ENCODE measurements around the gene CCDC106.

CCDC106 gene

DNA sequence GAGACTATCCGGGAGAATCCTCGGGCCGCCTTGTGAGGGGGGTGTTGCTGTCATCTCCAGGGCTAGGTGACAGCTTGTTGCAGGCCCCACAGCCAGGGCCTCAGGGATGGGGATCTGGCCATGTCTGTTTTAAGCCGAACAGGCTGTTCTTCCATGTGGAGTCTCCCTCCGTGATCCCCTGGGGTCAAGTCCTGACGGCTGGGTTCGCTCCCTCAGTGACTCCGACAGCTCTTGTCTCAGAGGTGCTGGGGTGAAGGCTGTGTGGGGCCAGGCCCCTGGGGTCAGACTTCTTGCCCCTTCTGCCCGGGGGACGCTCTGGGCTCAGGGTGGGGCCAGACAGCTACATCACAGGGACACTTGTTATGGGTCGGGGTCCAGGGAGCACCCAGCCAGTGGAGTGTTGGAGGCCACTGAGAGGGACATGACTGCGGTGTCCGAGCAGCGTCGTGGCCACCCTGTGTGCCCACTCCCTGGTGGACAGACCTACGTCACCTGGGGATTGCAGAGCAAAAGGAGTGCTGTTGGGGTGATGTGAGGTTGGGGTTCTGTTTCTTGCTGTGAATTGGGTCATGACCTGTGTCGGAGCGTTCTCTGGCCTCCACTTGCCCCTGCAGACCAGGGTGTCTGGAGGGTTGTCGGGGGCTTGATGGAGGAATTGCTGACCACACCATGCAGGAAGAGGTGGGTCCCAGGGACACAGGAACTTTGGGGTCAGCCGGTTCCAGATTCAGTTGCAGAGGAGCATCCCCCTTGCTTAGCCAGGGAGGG lies 48.5 kb downstream of the CCDC106 start:
- no peak for DNase-seq (ENCODE audit: low spot score)

DNA sequence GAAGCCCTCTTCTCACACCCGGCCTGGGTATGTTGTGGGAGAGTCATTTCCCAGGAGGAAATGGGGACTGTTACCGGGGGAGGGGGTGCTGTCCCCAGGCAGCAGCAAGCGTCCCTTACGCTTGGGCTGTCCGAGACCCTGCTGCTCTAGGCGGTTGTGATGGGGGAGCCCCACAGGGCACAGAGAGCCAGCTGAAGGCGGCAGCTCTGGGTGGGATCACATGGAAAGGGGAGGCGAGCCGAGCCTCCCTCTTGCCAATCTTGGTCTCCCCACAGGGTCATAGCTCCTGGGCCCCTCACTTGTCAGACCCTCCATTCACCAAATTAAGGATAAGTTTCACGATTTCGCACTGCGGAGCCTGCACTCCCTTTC lies 49.0 kb downstream of the CCDC106 start:
- DNase-seq (ENCODE audit: low spot score): no peak

DNA sequence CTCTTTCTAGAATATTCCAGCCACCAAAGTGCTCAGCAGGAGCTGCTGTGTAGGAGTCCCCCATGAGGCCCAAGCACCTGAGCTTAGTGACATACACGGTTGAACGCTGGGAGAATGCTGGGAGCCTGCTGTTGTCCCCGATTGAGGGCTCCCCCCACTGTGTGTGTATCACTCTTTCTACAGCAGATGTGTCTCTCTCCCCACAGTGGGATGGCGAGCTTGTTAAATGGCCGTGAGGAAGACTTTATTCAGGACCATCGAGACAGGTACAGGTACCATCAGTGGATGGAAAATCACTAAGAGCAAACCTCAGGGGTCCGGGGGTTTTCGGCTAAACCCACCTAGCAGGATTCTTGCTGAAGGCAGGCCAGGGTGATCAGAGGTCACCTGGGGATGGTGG lies 49.7 kb downstream of the CCDC106 start:
- no peak for DNase-seq (ENCODE audit: low spot score)

DNA sequence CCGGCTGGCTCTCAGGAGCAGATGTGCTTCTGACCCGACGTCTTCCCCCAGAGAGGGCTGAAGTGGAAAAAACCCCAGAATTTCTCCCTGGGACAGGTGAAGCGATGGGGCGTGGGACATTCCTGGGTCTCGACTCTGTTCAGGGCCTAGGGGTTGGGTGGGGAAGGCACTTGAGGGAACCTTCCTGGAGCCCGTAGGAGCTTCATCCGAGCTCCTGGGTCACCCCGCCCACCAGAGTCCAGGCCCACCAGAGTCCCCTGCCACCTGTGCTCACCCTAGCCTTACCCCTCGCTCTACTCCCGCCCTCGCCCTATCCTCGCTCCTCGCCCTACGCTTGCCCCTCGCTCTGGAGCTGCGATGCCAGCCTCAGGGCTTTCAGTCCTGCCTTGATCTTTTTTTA lies 50.2 kb downstream of the CCDC106 start:
- DNase-seq (ENCODE audit: low spot score): no peak

DNA sequence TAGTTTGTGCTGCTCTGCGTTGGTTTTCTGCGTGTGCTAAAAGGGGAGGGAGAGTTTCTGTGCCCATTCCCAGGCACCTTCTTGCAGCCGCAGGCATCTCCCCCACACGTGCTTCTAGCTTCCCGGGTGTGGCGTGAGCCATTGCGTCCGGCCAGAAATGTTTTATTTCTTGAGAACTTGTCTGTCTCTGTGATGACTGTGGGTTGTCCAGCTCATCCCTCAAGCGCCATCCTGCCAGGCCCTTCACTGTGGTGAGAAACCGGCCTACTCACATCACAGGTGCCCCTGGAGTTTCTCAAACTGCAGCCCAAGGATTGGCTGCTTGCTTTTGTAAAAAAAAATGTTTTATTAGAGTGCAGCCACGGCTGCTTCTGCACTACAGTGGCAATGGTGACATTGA lies 51.2 kb downstream of the CCDC106 start:
- DNase-seq (ENCODE audit: low spot score): no peak

DNA sequence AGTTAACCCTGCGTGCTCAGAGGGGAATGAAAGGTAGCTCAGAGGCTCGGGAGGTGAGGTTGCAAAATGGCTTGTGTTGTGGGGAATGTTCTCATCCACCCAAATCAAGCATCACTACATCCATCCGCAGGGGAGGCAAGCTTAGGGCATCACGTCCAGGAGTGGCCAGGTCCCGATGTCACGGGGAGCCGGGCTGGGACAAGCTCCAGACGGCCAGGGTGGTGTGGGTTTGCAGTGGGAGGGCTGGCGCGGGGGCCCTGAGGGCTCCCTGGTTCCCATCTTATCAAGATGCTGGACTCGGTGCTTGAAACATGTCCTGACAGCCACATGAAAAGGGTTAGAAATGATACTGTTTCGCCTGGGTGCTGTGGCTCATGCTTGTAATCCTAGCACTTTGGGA lies 52.8 kb downstream of the CCDC106 start:
- DNase-seq (ENCODE audit: low spot score): no peak

DNA sequence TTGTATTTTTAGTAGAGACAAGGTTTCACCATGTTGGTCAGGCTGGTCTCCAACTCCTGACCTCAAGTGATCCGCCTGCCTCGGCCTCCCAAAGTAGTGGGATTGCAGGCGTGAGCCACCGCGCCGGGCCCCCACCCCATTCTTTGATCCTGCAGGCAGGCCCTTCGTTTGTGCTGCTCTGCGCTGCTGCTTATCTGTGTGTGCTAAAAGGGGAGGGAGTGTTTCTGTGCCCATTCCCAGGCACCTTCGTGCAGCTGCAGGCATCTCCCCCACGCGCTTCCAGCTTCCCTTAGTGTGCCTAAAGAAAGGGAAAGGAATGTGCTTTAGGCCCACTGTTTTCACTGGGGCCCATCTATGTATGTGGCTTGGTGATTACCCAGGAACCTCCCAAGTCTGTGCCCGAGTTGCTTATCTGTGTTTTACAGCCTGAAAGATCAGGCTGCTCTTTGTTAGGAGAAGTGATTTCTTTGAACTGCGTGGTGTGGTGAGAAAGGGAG lies 54.2 kb downstream of the CCDC106 start:
- no peak for DNase-seq (ENCODE audit: low spot score)
